Stimulated activated CD4-positive, alpha-beta T cell treated with anti-CD3 and anti-CD28 coated beads, Interleukin-12 subunit alpha, Interleukin-12 subunit beta, amount 100 ng/mL, for 24 hours (primary cell): ENCODE data around the gene CEACAM20.
"Not testable (repeated sequence)": the region's sequence is repeated elsewhere in the genome, so short reads cannot be mapped to it uniquely, and the experiment has no call there.

ENCODE experiments used
- DNase-seq, 2 experiments: peaks; one replicate each; pipeline ENCODE4 v3.0.0-alpha.2; 2020; ENCODE audit warnings: low read depth in 2 of 2

Gene CEACAM20

DNA sequence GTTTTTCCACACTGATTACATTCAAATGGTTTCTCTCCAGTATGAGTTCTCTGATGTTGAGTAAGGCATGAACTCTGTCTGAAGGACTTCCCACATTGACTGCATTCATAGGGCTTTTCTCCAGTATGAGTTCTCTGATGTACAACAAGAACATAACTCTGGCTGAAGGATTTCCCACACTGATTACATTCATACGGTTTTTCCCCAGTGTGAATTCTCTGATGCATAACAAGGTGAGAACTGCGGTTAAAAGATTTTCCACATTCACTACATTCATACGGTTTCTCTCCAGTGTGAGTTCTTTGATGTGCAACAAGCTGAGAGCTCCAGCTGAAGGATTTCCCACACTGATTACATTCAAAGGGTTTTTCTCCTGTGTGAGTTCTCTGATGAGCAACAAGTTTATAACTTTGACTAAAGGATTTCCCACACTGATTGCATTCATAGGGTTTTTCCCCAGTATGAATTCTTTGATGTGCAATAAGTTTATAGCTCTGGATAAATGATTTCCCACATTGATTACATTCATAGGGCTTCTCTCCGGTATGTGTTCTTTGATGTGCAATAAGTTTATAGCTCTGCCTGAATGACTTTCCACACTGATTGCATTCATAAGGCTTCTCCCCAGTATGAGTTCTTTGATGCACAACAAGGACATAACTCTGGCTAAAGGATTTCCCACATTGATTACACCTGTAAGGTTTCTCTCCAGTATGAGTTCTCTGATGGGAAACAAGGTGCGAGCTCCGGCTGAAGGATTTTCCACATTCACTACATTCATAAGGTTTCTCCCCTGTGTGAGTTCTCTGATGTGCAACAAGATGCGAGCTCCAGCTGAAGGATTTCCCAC lies 52.7 kb downstream of the CEACAM20 start:
- DNase-seq: no peak

DNA sequence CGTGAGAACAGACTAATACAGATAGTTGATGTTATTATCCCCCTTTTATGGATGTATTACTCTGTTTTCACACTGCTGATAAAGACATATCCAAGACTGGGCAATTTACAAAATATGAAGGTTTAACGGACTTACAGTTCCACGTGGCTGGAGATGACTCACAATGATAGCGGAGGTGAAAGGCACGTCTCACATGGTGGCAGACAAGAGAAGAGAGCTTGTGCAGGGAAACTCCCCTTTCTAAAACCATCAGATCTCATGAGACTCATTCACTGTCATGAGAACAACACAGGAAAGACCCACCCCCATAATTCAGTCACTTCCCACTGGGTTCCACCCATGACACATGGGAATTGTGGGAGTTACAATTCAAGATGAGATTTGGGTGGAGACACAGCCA lies 60.7 kb downstream of the CEACAM20 start:
- not testable (repeated sequence) for DNase-seq

DNA sequence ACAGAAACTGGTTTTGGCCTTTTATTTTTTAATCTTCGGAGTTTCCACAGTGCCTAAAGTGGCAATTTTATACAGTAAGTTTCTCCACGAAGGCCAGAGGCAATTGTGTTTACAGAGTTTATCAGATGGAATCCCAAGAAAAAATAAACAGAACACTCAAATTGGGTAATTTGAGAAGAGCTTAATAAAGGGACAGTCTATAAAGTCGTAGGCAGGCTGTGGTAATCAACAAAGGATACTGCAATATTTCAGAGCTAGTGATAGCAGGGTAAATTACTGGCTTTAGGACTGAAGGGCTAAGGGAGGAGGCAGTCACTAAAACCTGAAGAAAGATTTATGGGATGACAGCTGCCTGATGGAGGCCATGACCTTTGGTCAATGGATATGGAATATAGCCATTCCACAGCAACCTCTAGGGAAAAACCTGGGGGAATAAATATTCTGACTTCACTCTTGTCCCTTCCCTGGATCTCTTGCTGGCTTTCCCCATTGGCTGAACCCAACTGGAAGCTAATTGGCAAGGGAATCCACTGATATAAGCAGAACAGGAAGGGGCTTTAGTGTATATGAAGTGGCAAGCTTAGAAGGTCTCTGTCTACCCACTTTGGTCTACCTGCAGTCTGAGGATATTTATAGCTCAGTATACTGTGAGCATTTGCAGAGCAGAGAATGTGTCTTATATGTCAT lies 66.7 kb downstream of the CEACAM20 start:
- DNase-seq: not testable (repeated sequence)
